CD4-positive, alpha-beta T cell treated with Interleukin-17A for 4 hours (primary cell): ENCODE data around the gene YKT6.

ENCODE experiments used
- DNase-seq: peaks from one replicate; pipeline ENCODE4 v3.0.0-alpha.2; 2020; ENCODE audit warnings: mixed read lengths

The YKT6 gene

DNA sequence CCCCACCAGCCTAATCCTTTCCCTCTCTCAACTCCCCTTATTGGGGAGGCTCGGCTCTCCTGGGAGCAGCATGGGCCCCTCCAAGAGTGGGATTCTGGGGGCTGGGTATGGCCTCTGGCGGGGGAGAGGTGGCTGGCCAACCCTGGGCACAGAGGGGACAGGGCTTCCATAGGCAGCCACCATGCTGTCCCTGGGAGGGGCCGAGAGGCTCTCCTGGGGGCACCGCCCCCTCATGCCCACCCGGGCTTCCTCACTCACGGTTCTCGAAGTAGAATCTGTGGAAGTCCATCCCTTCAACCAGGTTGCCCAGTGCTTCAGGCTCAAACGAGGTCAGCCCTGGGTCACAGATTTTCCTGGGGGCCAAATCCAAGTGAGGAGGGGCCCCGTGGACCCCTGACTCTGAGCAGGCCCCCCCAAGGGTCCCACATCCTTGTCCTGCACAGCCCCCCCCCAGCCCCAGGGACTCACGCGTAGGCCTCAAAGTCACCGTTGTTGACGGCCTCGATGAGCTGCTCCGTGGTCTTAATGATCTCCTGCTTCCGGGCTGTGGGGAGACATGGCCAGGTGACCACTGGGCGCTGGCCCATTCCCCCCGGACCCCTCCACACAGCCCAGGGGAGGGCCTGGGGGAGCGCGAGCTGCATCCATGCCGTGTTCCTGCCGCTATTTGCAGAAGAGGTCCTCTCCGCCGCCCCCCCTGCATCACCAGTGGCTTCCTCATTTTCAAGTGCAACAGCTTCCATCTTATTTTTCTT lies 19.8 kb downstream of the YKT6 start:
- DNase-seq, result no peak

- DNase-seq, result no peak
These were observed 20.5 kb downstream of the YKT6 start for GRCh38 chr7:44221231-44221791.

GRCh38 chr7:44222074-44222473 lies 21.3 kb downstream of the YKT6 start:
- DNase-seq, result no peak

- no peak for DNase-seq
These were observed 22.0 kb downstream of the YKT6 start for GRCh38 chr7:44222776-44223261.

DNA sequence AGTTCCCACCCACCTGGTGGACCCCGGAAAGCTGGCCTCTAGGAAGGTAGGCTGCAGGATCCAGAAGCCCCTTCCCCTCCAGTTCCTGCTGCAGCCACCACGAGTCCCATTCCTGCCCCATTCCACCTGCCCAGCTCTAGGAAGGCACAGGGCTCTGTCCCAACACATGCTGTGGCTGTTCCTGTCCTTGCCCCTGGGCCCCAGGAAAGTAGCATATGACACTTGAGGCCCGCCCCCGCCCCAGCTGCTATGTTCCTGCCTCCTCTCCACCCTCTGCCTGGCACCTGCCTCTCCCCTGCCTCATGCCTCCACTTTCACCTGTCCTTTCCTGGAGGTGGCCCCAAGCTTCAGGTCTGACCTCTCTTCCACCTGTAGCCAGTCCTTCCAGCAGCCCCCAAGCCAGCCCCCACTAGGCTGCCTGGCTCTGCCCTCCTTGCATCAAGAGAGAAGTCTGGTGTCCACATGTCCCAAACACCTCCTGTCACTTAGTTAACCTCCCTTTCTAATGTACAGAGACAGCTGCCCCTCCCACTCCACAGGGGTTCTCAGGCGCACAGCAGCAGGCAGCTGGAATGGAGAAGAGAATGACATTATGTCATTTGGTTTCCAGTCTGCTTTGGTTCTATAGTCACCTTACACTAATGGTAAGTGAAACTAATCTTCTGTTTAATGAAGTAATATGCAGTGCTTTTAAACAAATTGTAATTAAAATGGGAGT lies 22.7 kb downstream of the YKT6 start:
- DNase-seq, result no peak

DNA sequence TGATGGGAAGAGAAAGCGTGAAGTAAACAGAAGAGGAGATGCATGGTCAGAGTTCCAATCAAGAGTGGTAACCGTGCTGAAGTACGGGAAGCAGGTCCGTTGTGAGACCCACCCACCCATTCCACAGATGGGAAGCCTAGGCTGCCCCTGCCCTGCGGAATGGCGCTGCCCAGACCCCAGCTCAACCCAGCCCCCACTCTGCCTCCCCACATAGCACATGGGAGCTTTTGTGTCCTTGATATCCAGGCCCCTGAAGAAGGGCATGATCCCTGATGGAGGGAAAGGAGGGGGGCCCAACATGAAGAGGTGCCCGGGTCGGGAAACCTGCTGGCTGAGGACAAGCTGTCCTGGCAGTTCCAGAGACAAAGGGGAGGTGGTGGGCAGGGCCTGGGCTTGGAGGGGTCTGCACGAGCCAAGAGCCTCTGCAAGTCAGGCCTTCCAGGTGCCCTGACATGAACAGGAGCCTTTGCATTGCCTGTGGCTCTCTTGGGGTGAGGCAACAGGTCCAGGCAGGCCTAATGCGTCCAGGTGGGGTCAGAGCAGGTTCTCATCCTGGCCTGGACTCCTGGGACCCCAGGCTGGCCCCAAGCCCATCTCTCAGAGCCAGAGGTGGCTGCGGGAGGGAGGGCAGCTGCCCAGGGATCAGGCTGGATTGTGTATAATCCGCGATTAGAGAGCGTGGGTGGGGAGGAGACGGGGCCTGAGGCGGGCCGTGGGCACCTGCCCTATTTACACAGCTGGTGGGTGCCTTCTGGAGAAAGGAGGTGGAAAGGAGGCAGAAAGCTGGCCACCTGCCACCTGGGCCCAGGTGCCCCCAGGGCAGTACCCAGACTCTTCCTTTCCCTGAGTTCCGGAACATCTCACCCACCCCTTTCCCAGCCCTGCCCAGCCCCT lies 23.5 kb downstream of the YKT6 start:
- DNase-seq, result no peak

DNA sequence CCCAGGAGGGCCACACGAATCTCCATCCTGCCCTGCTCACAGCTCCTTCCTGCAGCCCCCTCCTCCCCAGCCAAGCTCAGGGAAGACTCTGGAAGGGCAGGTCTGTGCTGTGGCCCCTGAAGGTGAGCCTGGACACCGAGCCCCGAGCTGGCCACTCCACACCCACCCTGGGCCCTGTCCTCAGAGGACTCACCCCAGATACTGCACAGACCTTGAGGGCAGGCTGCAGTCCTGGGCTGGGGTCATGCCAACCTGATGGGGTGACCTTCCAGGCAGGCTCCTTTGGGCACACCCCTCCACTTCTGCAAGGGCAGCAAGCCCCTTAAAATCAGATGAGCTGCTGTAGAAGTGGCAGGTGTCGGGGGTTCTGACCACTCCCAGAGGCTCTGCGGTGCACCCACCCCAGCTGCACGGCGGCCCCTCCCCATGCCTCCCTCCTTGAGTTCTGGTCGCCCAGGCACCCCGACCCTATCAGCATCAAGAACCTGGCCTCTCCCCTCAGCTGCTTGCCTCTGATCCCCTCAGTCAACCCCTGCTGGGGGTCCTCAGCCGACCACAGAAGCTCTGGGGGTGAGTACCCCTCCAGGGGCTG lies 24.3 kb downstream of the YKT6 start:
- no peak for DNase-seq

DNA sequence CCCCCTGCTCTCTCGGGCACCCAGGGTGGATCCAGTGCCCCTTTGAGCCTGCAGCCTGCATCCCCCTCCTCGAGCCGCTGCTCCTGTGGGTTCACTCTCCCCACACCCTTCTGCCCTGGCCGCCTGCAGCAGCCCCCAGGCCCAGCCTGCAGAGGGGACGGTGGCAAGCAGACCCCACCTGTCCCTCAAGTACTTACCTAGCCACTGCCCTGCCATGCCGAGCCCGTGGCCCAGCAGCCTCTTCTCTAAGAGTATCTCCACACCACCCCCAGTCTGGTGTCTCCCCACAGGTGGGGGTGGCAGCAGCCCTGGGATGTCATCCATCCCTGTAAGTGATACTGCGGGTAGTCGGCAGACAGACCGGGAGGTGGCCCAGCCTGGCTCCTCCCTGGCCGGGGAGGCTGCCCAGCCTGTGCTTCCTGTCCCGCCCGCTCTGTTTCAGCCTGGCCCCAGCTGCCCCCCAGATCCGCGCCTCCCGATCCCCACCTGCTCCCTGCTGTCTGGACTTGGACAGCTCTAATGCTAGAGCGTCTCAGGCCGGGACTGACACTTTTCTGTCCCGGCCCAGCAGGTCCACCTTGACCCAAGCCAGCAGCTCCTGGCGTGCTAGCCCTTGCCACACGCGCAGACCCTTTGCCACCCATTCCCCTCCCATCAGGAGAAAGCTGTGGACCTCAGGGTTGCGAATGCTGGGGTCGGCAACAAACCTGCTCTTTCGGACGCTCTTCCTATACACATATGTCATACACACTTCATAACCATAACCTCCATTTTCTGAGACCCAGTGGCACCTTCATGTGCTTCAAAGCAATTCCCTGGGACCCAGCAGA lies 25.0 kb downstream of the YKT6 start:
- DNase-seq, result no peak

GRCh38 chr7:44226396-44226753 lies 25.6 kb downstream of the YKT6 start:
- no peak for DNase-seq

- DNase-seq, result no peak
These were observed 27.1 kb downstream of the YKT6 start for GRCh38 chr7:44227911-44228310.

DNA sequence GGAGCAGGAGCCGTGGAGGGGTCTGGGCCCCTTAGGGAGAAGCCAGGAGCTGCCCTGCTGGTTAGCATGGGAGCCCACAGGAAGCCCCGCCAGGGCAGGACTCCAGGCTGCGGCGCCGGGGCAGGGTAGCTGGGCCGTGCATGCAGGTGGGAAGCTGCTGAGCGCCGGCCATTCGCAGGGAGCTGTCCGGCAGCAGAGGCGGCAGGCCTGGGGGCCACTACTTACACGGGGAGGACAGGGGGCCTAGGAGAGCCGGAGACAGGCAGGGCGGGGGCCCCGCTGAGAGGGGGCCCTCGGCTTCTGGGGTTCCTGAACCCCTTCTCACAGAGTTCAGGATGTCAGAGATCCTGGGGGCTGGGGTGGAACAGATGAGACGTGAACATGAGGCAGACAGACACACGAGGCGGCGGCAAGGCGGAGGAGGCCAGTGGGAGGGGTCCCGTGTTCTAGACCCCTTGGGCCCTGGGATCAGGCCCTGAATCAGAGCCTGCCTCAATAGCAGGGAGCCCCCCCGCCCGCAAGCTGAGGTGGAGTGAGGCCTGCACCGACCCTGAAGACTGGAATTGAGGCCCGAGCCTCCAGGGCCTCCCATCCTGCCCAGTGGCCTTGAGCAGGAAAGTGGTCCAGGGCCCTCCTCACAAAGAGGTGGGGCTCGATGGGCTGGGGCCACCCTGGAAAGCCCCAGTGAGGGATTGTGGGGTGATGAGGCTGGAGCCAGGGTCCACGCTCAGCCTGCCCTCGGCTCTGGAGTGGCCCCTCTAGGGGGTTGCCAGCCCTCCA lies 28.0 kb downstream of the YKT6 start:
- no peak for DNase-seq

DNA sequence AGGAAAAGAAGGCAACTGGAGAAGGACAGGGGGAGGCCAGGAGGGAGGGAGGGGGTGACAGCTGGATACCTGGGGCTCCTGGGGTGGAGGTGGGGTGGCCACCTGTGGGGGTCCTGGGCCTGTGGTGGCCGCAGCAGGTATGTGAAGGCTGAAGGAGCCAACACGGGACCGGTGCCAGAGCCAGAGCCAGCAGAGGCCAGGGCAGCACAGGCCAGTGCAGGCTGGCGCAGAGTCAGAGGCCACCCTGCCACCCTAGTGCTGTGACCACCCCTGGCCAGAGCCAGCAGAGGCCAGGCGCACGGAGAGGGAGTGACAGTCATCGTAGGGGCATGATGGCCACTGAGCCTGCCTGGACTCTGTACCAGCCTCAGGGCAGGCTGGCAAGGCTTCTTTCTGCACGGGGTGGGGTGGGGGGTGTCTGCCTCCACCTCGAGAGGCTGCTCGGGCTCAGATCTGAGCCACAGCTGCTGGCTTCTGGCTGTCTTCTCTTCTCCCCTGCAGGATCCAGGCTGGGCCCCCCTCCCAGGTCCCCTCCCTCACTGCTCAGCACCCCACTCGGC lies 28.8 kb downstream of the YKT6 start:
- no peak for DNase-seq

GRCh38 chr7:44230286-44230685 lies 29.5 kb downstream of the YKT6 start:
- DNase-seq, result no peak

DNA sequence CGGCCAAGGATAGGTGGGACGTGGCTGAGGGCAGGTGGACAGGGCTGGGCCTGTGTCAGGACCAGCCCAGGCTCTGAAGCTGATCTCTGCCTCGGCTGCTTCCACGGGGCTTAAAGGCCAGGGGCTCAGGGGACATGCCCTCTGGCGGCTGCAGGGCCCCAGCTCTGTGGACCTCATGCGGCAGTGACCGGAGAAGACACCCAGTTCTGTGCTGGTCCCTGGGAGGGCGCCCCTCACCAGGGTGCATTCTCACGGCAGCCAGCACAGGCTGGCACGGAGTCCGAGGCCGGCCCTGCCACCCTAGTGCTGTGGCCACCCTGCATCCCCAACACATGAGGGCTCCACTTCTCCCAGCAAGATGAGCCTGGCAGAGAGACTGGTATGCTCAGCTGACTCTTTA lies 30.3 kb downstream of the YKT6 start:
- DNase-seq, result no peak

DNA sequence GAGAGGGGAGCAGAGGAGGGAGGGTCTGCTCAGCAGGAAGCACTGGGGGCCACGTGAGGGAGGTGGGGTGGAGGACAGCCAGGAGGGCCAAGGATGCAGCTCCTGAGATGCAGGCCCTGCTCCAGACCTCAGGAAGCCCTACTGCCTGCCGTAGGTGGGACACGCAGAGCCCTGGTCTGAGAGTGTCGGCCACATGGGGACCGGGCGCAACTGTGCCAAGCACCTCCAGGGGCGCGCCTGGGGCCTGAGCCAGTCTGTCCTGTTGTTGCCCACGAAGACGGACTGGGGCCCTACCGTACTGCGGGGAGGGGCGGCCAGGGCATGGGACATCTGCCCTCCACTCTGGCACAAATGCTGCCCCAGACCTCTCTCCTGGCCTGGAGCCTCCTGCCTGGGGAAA lies 31.6 kb downstream of the YKT6 start:
- no peak for DNase-seq

GRCh38 chr7:44232901-44233715 lies 32.3 kb downstream of the YKT6 start:
- DNase-seq, result no peak

DNA sequence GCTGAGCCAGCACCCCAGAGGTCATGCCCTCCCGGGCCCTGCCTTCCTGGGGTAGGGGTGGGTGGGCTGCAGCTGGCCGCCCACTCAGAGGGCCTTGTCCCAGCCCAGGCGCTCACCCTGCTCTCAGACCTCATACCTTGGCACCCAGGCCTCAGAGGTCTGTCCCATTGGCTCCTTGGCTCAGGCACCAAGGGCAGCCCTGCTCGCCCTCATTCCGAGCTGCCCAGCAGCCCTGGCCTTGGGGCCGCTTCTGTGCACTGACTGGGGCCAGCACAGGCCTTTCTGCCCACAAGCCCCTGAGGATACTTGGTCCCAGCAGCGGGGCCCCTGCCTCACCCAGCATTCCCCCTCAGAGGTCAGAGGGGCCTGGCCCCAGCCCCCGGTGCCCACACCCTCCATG lies 34.3 kb downstream of the YKT6 start:
- no peak for DNase-seq

- no peak for DNase-seq
These were observed 35.0 kb downstream of the YKT6 start for GRCh38 chr7:44235582-44236332.

DNA sequence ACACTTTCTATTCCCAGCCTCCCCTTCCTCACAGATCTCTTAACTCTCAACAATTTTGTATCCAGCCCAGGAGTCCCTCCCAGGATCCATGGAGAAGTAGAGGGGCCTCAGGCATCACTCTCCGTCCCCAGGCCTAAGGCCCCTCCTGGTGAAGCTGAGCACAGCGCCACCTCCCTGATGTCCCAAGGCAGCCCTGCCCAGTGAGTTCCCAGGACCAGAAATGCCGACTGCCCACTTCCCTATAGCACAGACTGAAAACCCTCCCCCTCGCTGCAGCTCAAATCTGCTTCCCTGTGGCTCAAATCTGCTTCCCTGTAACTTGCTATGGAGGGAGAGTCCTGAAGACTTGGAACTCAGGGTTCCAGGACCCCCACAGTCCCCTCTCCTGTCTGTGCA lies 35.6 kb downstream of the YKT6 start:
- no peak for DNase-seq
